AG09309 (cell line): ENCODE data around the gene ADCY9.

Source experiments
- DNase-seq: peaks from one replicate; pipeline ENCODE4 v3.0.0-alpha.2; 2010; ENCODE audit warnings: low read depth
- H3K4me3 ChIP-seq: 2 replicates; pipeline ENCODE4 v1.5.1; 2011; ENCODE audit warnings: mild to moderate bottlenecking, low read depth, low read length, moderate library complexity; ENCODE audit not compliant: control insufficient read depth
- CTCF ChIP-seq: IDR thresholded peaks from 2 replicates; pipeline ENCODE4 v1.5.1; 2011; ENCODE audit warnings: mild to moderate bottlenecking, low read depth, low read length, inconsistent platforms; ENCODE audit not compliant: insufficient read depth, control insufficient read depth; ENCODE audit errors: missing control alignments

Gene ADCY9

GRCh38 chr16:3999479-4000325, 116.5 kb downstream of the ADCY9 start:
- TF ChIP-seq CTCF: no peak
- H3K4me3 ChIP-seq: no peak overlapping the region
- DNase-seq: no peak

GRCh38 chr16:3998793-3999478, 117.3 kb downstream of the ADCY9 start:
- no peak for DNase-seq
- H3K4me3 ChIP-seq: no peak overlapping the region
- TF ChIP-seq CTCF: no peak

GRCh38 chr16:3997231-3997841, 118.9 kb downstream of the ADCY9 start:
- no peak overlapping the region for H3K4me3 ChIP-seq
- no peak for TF ChIP-seq CTCF

GRCh38 chr16:3995001-3995400, 121.2 kb downstream of the ADCY9 start:
- no peak for DNase-seq
- H3K4me3 ChIP-seq: no peak overlapping the region
- no peak for TF ChIP-seq CTCF

More at GRCh38 chr16:3997231-3997841, 118.9 kb downstream of the ADCY9 start:
- no peak for DNase-seq

- no peak for TF ChIP-seq CTCF
- no peak for DNase-seq
- no peak overlapping the region for H3K4me3 ChIP-seq
Observed at GRCh38 chr16:3993052-3993785, 123.0 kb downstream of the ADCY9 start.
